Nephron progenitor cell (in vitro differentiated cells): ENCODE data around the gene PROX2.
A peak's percentile ranks its signal among the peaks of the same experiment; 100 is the strongest.

Experiments
- DNase-seq: peaks from one replicate; pipeline ENCODE4 v3.0.0; 2021
- H3K27ac Mint-ChIP-seq: 2 replicates; pipeline ENCODE4 v1.8.0; 2021; ENCODE audit warnings: mild to moderate bottlenecking, moderate library complexity, mixed read lengths
- H3K27me3 Mint-ChIP-seq: 2 replicates; pipeline ENCODE4 v1.8.0; 2021; ENCODE audit warnings: mild to moderate bottlenecking, low read depth, mixed read lengths; ENCODE audit not compliant: poor library complexity
- H3K36me3 Mint-ChIP-seq: 2 replicates; pipeline ENCODE4 v1.8.0; 2021; ENCODE audit warnings: low read depth, mixed read lengths
- H3K4me1 Mint-ChIP-seq: 2 replicates; pipeline ENCODE4 v1.8.0; 2021; ENCODE audit warnings: mixed read lengths
- H3K4me3 Mint-ChIP-seq: 2 replicates; pipeline ENCODE4 v1.8.0; 2021; ENCODE audit warnings: mild to moderate bottlenecking, moderate library complexity, mixed read lengths
- H3K9me3 Mint-ChIP-seq: 2 replicates; pipeline ENCODE4 v1.8.0; 2021; ENCODE audit warnings: mild to moderate bottlenecking, moderate library complexity, mixed read lengths
- TF ChIP-seq, protein P1 (sequence below): fragments of 200-600 bp; sonication (generic); IDR thresholded peaks from 2 replicates; pipeline ENCODE4 v1.5.0; 2021; ENCODE audit warnings: antibody characterized with exemption

Gene PROX2

DNA sequence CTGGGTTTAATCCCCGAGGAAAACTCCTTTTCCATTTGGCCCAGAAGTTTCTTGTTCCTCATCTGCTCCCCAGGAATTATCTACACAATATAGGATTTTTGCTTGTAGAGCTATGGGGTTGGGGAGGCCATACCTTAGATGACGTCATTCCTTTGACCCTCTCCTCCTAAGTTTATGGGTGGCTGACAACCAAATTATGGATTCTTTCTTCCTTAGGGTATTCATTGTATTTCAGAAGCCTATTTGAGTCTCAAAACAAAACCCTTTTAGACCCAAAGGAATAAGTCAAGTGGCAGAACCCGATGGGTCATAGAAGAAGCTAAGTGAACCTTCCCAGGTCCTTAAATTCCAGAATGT lies 14.2 kb downstream of the PROX2 start:
- H3K27ac Mint-ChIP-seq: no peak overlapping the region
- TF ChIP-seq, protein P1, sequence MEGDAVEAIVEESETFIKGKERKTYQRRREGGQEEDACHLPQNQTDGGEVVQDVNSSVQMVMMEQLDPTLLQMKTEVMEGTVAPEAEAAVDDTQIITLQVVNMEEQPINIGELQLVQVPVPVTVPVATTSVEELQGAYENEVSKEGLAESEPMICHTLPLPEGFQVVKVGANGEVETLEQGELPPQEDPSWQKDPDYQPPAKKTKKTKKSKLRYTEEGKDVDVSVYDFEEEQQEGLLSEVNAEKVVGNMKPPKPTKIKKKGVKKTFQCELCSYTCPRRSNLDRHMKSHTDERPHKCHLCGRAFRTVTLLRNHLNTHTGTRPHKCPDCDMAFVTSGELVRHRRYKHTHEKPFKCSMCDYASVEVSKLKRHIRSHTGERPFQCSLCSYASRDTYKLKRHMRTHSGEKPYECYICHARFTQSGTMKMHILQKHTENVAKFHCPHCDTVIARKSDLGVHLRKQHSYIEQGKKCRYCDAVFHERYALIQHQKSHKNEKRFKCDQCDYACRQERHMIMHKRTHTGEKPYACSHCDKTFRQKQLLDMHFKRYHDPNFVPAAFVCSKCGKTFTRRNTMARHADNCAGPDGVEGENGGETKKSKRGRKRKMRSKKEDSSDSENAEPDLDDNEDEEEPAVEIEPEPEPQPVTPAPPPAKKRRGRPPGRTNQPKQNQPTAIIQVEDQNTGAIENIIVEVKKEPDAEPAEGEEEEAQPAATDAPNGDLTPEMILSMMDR: no peak
- H3K9me3 Mint-ChIP-seq: no peaks in the 10 kb centered on the region
- peaks cover 2% of the 10 kb centered on the region for H3K27me3 Mint-ChIP-seq
- no peaks in the 10 kb centered on the region for H3K36me3 Mint-ChIP-seq
- H3K4me1 Mint-ChIP-seq: no peaks in the 10 kb centered on the region
- DNase-seq: no peak
- H3K4me3 Mint-ChIP-seq: no peak overlapping the region

DNA sequence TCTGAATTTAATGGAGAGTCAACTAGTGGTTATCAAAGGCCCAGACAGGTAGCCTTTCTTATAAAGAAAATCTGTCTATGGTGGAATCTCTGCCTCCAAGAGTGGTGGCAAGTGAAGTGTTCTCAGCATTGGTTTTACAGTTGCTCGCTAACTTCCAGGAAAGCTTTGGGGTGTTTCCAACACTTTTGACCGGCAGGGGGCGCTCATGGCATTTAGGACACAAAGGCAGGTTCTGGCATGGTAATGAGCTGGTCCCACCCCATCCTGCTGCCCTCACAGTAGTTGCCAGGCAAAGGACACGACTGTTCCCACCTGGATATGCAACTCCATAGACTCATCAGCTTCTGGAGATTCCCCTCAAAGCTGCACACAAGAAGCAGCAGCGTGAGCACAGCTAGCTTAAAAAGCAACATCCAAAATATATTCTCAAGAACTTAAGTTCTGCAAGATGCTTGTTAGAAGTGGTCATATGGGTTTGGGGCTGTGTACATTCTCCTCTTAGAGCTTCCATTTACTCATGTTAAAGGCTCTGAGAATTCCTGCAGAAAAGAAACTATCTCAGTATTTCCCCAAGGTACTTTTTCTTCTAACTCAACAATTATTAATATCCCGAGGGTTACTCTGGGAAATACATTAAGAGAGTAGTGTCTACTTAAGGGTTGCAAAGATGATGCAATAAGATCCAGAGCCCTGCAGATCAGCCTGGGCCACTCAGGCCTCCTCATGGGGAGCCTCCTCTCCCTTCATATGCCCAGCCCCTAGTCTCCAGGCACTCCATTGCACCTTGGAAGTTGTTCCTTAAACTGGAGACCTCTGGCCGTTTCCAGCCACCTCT lies 14.8 kb downstream of the PROX2 start:
- peak; percentile 96 for DNase-seq
- H3K27me3 Mint-ChIP-seq: peaks cover 2% of the 10 kb centered on the region
- no peak overlapping the region for H3K4me3 Mint-ChIP-seq

DNA sequence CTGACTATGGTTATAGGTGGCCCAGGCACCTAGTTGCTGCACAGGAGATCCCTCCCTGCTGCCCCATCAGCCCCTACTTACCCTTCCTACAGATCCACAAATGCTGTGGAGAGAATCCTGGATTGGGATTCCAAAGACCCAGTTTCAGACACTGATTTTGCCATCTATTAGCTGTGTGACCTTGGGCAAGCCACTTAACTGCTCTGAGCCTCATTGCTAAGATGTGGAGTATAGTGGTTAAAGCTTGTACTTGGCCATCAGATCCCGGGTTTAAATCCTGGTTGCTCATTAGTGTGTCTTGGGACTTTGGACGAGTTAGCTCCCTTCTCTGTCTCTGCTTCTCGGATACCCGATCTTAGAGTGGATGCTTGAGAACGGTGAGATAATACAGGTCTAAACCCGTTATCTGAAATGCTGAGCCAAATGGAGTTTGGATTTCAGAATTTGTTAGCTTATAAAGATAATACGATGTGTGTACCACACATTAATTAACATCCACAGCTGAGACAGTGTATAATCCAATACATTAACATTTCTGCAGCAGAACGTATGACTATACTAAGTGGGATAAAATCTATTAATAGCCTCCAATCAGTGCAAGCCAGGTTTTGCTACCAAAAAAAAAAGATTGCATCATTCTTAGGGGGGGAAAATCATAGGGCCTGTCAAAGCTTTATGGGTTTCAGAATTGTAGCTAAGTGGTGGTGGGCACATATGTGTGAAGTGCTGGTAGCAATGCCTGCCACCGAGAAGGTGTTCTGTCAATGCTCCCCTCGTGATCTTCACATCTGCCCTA lies 16.0 kb downstream of the PROX2 start:
- Mint-ChIP-seq H3K9me3 (no peaks in the 10 kb centered on the region), H3K4me1 (no peaks in the 10 kb centered on the region), H3K27me3 (peaks cover under 1% of the 10 kb centered on the region), H3K36me3 (no peaks in the 10 kb centered on the region), H3K4me3 (no peak overlapping the region), H3K27ac (no peak overlapping the region)
- no peak for DNase-seq
- TF ChIP-seq, protein P1: no peak

More for the DNA sequence above, 14.8 kb downstream of the PROX2 start:
- TF ChIP-seq, protein P1: peak; percentile 87
- H3K27ac Mint-ChIP-seq: no peak overlapping the region
- H3K9me3 Mint-ChIP-seq: no peaks in the 10 kb centered on the region
- no peaks in the 10 kb centered on the region for H3K4me1 Mint-ChIP-seq
- no peaks in the 10 kb centered on the region for H3K36me3 Mint-ChIP-seq

DNA sequence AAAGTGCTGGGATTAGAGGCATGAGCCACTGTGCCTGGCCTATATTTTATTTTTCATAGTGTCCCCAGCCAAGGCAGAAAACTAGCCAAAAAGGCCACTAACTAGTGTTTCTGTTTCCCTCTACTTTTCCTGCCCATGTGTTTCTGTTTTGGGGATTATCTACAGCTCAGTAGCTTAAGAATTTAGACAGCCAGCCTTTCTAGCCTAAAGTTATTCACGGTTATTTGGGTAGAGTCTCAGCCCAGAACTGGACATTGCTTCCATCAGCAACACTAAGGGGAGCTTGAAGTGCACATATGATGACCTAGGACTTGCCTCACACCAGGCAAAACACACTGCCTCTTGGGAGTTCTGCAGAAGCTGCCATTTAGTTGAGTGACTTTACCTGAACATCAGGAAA lies 17.9 kb downstream of the PROX2 start:
- DNase-seq: no peak
- no peaks in the 10 kb centered on the region for H3K27me3 Mint-ChIP-seq
- no peak overlapping the region for H3K27ac Mint-ChIP-seq
- no peaks in the 10 kb centered on the region for H3K36me3 Mint-ChIP-seq
- no peak overlapping the region for H3K4me3 Mint-ChIP-seq
- peaks cover 3% of the 10 kb centered on the region for H3K4me1 Mint-ChIP-seq
- H3K9me3 Mint-ChIP-seq: no peaks in the 10 kb centered on the region
- TF ChIP-seq, protein P1: no peak

DNA sequence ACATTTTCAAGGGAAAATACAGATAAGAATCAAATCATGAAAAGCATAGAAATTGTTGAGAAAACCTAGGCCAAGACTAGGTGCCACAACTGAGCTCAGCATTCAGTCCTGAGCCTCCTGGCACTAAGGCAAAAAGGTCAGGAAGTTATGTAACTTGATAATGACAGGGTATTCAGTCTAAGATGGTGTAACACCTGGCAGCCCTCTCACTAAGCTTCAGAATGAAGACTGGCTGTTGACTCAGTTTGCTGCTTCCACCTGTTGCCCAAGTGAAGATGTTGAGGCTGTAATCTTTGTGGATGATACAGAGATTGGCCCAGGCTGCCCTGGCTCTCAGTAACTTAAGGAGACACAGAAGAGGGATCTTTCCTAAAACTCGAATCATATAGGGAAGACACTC lies 19.6 kb downstream of the PROX2 start:
- no peaks in the 10 kb centered on the region for H3K27me3 Mint-ChIP-seq
- no peak for DNase-seq
- TF ChIP-seq, protein P1: no peak
- H3K36me3 Mint-ChIP-seq: no peaks in the 10 kb centered on the region
- H3K4me1 Mint-ChIP-seq: peaks cover 6% of the 10 kb centered on the region
- no peaks in the 10 kb centered on the region for H3K9me3 Mint-ChIP-seq
- H3K4me3 Mint-ChIP-seq: no peak overlapping the region
- H3K27ac Mint-ChIP-seq: no peak overlapping the region
